ELR (cell line): Measurements from ENCODE around the gene EGFL8.
"Not testable (repeated sequence)": the region's sequence is repeated elsewhere in the genome, so short reads cannot be mapped to it uniquely, and the experiment has no call there.

Experiments used
- DNase-seq: peaks from one replicate; pipeline ENCODE4 v3.0.0-alpha.2; 2015; ENCODE audit warnings: low read depth

Gene EGFL8

GRCh38 chr6:32196682-32197616 lies 32.6 kb downstream of the EGFL8 start:
- DNase-seq, result no peak

GRCh38 chr6:32198345-32198696 lies 33.9 kb downstream of the EGFL8 start:
- no peak for DNase-seq

- DNase-seq, result no peak
Measured at GRCh38 chr6:32198866-32199265, 34.5 kb downstream of the EGFL8 start.

GRCh38 chr6:32200711-32201475 lies 36.5 kb downstream of the EGFL8 start:
- DNase-seq, result no peak

- DNase-seq, result no peak
Measured at GRCh38 chr6:32202186-32202585, 37.8 kb downstream of the EGFL8 start.

GRCh38 chr6:32203426-32204267 lies 39.3 kb downstream of the EGFL8 start:
- no peak for DNase-seq

GRCh38 chr6:32204268-32204715 lies 39.9 kb downstream of the EGFL8 start:
- no peak for DNase-seq

GRCh38 chr6:32208996-32209395 lies 44.6 kb downstream of the EGFL8 start:
- no peak for DNase-seq

GRCh38 chr6:32210191-32210601 lies 45.8 kb downstream of the EGFL8 start:
- DNase-seq, result no peak

GRCh38 chr6:32211432-32211831 lies 47.0 kb downstream of the EGFL8 start:
- not testable (repeated sequence) for DNase-seq

- no peak for DNase-seq
Measured at GRCh38 chr6:32212076-32212760, 47.8 kb downstream of the EGFL8 start.

GRCh38 chr6:32213649-32214048 lies 49.3 kb downstream of the EGFL8 start:
- no peak for DNase-seq

- DNase-seq, result no peak
Measured at GRCh38 chr6:32214126-32214525, 49.7 kb downstream of the EGFL8 start.

GRCh38 chr6:32215617-32216016 lies 51.2 kb downstream of the EGFL8 start:
- no peak for DNase-seq

- DNase-seq, result no peak
Measured at GRCh38 chr6:32216285-32216684, 51.9 kb downstream of the EGFL8 start.

GRCh38 chr6:32216998-32217397 lies 52.6 kb downstream of the EGFL8 start:
- no peak for DNase-seq
